GM12875 (cell line): ENCODE data around the gene CHRNE.

Experiments used
- H3K4me3 ChIP-seq: one replicate; pipeline ENCODE4 v1.5.1; 2011; ENCODE audit warnings: low read depth, low read length, control low read depth
- TF ChIP-seq, protein P1 (sequence below): IDR thresholded peaks from 2 replicates; pipeline ENCODE4 v1.5.1; 2011; ENCODE audit warnings: low read depth, mild to moderate bottlenecking, control low read depth, inconsistent platforms, low read length, moderate library complexity, borderline replicate concordance; ENCODE audit not compliant: insufficient read depth

Gene CHRNE

GRCh38 chr17:4938688-4939545, 36.0 kb upstream of the CHRNE start:
- H3K4me3 ChIP-seq = peak overlapping the region; percentile 99
- TF ChIP-seq, protein P1, sequence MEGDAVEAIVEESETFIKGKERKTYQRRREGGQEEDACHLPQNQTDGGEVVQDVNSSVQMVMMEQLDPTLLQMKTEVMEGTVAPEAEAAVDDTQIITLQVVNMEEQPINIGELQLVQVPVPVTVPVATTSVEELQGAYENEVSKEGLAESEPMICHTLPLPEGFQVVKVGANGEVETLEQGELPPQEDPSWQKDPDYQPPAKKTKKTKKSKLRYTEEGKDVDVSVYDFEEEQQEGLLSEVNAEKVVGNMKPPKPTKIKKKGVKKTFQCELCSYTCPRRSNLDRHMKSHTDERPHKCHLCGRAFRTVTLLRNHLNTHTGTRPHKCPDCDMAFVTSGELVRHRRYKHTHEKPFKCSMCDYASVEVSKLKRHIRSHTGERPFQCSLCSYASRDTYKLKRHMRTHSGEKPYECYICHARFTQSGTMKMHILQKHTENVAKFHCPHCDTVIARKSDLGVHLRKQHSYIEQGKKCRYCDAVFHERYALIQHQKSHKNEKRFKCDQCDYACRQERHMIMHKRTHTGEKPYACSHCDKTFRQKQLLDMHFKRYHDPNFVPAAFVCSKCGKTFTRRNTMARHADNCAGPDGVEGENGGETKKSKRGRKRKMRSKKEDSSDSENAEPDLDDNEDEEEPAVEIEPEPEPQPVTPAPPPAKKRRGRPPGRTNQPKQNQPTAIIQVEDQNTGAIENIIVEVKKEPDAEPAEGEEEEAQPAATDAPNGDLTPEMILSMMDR = no peak

DNA sequence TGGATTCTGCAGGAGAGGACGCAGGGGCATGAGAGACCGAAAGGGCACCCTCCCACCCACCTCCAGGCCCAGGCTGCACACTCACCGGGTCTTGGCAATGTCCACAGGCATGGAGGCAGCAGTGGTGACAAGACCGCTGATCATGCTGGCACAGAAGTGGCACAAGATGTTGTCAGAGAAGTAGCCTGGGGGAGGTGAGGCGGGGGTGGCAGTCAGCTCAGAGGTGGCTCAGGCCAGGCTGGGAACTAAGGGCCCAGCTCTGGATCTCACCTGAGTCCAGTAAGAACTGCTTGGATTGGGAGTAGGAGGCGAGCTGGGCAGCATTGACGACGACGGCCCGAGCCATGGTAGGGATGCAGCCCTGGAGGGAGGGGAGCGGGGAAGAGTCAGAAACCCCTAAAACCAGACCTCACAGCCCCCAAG, 35.2 kb upstream of the CHRNE start:
- no peak overlapping the region for H3K4me3 ChIP-seq
- TF ChIP-seq, protein P1 = no peak

DNA sequence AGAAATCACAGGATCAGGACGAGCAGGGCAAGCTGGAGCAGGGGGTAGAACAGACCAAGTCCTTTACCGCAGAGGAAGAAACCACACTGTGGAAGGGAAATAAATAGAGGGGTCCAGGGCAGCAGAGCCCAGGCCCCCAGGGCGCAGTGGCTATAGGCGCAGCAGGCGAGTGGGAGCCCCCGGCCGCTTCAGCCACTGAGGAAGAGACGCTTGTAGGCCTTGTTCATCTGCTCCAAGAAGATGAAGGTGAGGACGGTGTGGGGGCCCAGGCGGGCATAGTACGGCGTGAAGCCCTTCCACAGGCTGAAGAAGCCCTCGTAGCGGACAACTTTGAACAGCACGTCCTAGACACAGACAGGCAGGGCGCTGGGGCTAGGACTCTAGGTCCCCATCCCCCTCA, 34.7 kb upstream of the CHRNE start:
- H3K4me3 ChIP-seq = no peak overlapping the region
- TF ChIP-seq, protein P1 = no peak

DNA sequence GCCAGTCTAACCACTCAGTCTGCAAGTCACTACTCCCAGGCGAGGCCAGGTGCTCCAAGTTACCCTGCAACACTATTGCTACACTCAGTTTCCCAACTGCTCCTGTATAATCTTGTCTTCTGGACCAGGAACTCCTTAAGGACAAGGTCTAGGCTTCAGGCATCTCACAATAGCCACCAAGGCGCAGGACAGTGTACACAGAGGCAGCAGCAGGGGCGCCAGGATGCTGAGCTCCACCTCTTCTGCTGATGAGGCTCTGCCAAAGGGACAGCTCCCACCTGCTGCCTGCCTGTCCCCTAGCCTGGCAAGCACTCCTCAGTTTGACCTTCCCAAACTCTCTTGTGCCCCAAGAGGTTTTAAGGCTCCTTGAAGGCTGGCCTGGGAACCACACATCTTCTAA, 33.5 kb upstream of the CHRNE start:
- TF ChIP-seq, protein P1 = no peak
- no peak overlapping the region for H3K4me3 ChIP-seq

- H3K4me3 ChIP-seq = no peak overlapping the region
- TF ChIP-seq, protein P1 = no peak
Measured at GRCh38 chr17:4935650-4936049, 32.8 kb upstream of the CHRNE start.

DNA sequence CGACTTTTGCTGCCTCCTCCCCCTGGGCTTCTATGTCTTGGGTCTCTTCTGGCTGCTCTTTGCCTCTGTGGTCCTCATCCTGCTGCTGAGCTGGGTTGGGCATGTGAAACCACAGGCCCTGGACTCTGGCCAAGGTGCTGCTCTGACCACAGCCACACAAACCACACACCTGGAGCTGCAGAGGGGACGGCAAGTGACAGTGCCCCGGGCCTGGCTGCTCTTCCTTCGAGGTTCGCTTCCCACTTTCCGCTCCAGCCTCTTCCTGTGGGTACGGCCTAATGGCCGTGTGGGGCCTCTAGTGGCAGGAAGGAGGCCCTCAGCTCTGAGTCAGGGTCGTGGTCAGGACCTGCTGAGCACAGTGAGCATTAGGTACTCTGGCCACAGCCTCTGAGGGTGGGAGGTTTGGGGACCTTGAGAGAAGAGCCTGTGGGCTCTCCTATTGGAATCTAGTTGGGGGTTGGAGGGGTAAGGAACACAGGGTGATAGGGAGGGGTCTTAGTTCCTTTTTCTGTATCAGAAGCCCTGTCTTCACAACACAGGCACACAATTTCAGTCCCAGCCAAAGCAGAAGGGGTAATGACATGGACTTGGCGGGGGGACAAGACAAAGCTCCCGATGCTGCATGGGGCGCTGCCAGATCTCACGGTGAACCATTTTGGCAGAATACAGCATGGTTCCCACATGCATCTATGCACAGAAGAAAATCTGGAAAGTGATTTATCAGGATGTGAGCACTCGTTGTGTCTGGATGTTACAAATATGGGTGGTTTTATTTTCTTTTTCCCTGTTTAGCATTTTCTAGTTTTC, 31.5 kb upstream of the CHRNE start:
- H3K4me3 ChIP-seq = no peak overlapping the region
- TF ChIP-seq, protein P1 = no peak
